HUES48 (cell line): ENCODE measurements around the gene RPTOR.

Experiments
- H3K27ac ChIP-seq: one replicate; pipeline ENCODE4 v1.7.0; 2013; ENCODE audit warnings: low read depth, low read length, inconsistent platforms
- H3K27me3 ChIP-seq: 2 replicates; pipeline ENCODE4 v1.6.1; 2013; ENCODE audit warnings: mild to moderate bottlenecking, low read length; ENCODE audit not compliant: control insufficient read depth, insufficient read depth
- H3K36me3 ChIP-seq: 2 replicates; pipeline ENCODE4 v1.6.1; 2013; ENCODE audit warnings: low read length; ENCODE audit not compliant: control insufficient read depth, insufficient read depth
- H3K4me1 ChIP-seq: 2 replicates; pipeline ENCODE4 v1.6.1; 2013; ENCODE audit warnings: mild to moderate bottlenecking, low read length; ENCODE audit not compliant: control insufficient read depth, insufficient read depth
- H3K4me3 ChIP-seq: 2 replicates; pipeline ENCODE4 v1.5.1; 2013; ENCODE audit warnings: mild to moderate bottlenecking, low read depth, low read length
- H3K9ac ChIP-seq: 2 replicates; pipeline ENCODE4 v1.6.1; 2013; ENCODE audit warnings: mild to moderate bottlenecking, low read depth, low read length, moderate library complexity
- H3K9me3 ChIP-seq: 2 replicates; pipeline ENCODE4 v1.6.1; 2013; ENCODE audit warnings: low read length; ENCODE audit not compliant: control insufficient read depth, insufficient read depth

Gene RPTOR

GRCh38 chr17:80998748-80999535, 454.3 kb downstream of the RPTOR start:
- no peaks in the 10 kb centered on the region for H3K9me3 ChIP-seq
- no peak overlapping the region for H3K27ac ChIP-seq
- peaks cover 18% of the 10 kb centered on the region for H3K27me3 ChIP-seq
- no peak overlapping the region for H3K9ac ChIP-seq
- peaks cover 38% of the 10 kb centered on the region for H3K36me3 ChIP-seq
- H3K4me1 ChIP-seq = no peaks in the 10 kb centered on the region
- H3K4me3 ChIP-seq = no peak overlapping the region

- no peak overlapping the region for H3K27ac ChIP-seq
- H3K27me3 ChIP-seq = peaks cover 24% of the 10 kb centered on the region
- H3K9me3 ChIP-seq = no peaks in the 10 kb centered on the region
- peaks cover 38% of the 10 kb centered on the region for H3K36me3 ChIP-seq
- no peaks in the 10 kb centered on the region for H3K4me1 ChIP-seq
- no peak overlapping the region for H3K9ac ChIP-seq
- no peak overlapping the region for H3K4me3 ChIP-seq
These were observed 455.1 kb downstream of the RPTOR start for GRCh38 chr17:80999536-81000333.

- Histone ChIP-seq H3K9me3 (no peaks in the 10 kb centered on the region), H3K36me3 (peaks cover 35% of the 10 kb centered on the region), H3K27ac (no peak overlapping the region), H3K4me3 (no peak overlapping the region), H3K9ac (no peak overlapping the region), H3K4me1 (no peaks in the 10 kb centered on the region), H3K27me3 (peaks cover 28% of the 10 kb centered on the region)
These were observed 455.6 kb downstream of the RPTOR start for GRCh38 chr17:81000334-81000630.

GRCh38 chr17:81000631-81001357, 456.2 kb downstream of the RPTOR start:
- no peak overlapping the region for H3K27ac ChIP-seq
- H3K27me3 ChIP-seq = peaks cover 28% of the 10 kb centered on the region
- H3K36me3 ChIP-seq = peaks cover 30% of the 10 kb centered on the region
- no peaks in the 10 kb centered on the region for H3K9me3 ChIP-seq
- H3K4me1 ChIP-seq = no peaks in the 10 kb centered on the region
- no peak overlapping the region for H3K9ac ChIP-seq
- H3K4me3 ChIP-seq = no peak overlapping the region

- Histone ChIP-seq H3K9ac (no peak overlapping the region), H3K27me3 (peaks cover 39% of the 10 kb centered on the region), H3K4me1 (no peaks in the 10 kb centered on the region), H3K9me3 (no peaks in the 10 kb centered on the region), H3K36me3 (peaks cover 21% of the 10 kb centered on the region), H3K4me3 (no peak overlapping the region), H3K27ac (no peak overlapping the region)
These were observed 457.4 kb downstream of the RPTOR start for GRCh38 chr17:81002013-81002384.

- H3K9me3 ChIP-seq = no peaks in the 10 kb centered on the region
- no peak overlapping the region for H3K27ac ChIP-seq
- no peak overlapping the region for H3K9ac ChIP-seq
- no peaks in the 10 kb centered on the region for H3K4me1 ChIP-seq
- H3K4me3 ChIP-seq = no peak overlapping the region
- peaks cover 41% of the 10 kb centered on the region for H3K27me3 ChIP-seq
- peaks cover 15% of the 10 kb centered on the region; the same call in 1 of the 2 replicates for H3K36me3 ChIP-seq
These were observed 458.0 kb downstream of the RPTOR start for GRCh38 chr17:81002409-81003361.

GRCh38 chr17:81003711-81004475, 459.3 kb downstream of the RPTOR start:
- Histone ChIP-seq H3K27ac (no peak overlapping the region), H3K4me3 (peak overlapping the region; percentile 55), H3K27me3 (peaks cover 41% of the 10 kb centered on the region), H3K36me3 (peaks cover 8% of the 10 kb centered on the region; the same call in 1 of the 2 replicates), H3K9me3 (no peaks in the 10 kb centered on the region), H3K9ac (no peak overlapping the region), H3K4me1 (no peaks in the 10 kb centered on the region)

GRCh38 chr17:81006891-81007290, 462.3 kb downstream of the RPTOR start:
- H3K27me3 ChIP-seq = peaks cover 41% of the 10 kb centered on the region
- no peak overlapping the region for H3K4me3 ChIP-seq
- H3K36me3 ChIP-seq = no peaks in the 10 kb centered on the region
- H3K27ac ChIP-seq = no peak overlapping the region
- no peaks in the 10 kb centered on the region for H3K4me1 ChIP-seq
- no peaks in the 10 kb centered on the region for H3K9me3 ChIP-seq
- no peak overlapping the region for H3K9ac ChIP-seq

- Histone ChIP-seq H3K9me3 (no peaks in the 10 kb centered on the region), H3K27ac (no peak overlapping the region), H3K9ac (no peak overlapping the region), H3K27me3 (peaks cover 31% of the 10 kb centered on the region), H3K4me1 (no peaks in the 10 kb centered on the region), H3K4me3 (no peak overlapping the region), H3K36me3 (no peaks in the 10 kb centered on the region)
These were observed 463.5 kb downstream of the RPTOR start for GRCh38 chr17:81008140-81008539.

- no peaks in the 10 kb centered on the region for H3K4me1 ChIP-seq
- no peaks in the 10 kb centered on the region for H3K36me3 ChIP-seq
- H3K4me3 ChIP-seq = no peak overlapping the region
- no peak overlapping the region for H3K27ac ChIP-seq
- H3K9ac ChIP-seq = no peak overlapping the region
- H3K27me3 ChIP-seq = peaks cover 23% of the 10 kb centered on the region
- H3K9me3 ChIP-seq = no peaks in the 10 kb centered on the region
These were observed 464.5 kb downstream of the RPTOR start for GRCh38 chr17:81009136-81009535.
